Stimulated activated CD8-positive, alpha-beta memory T cell treated with anti-CD3 and anti-CD28 coated beads, Interleukin-12 subunit alpha, Interleukin-12 subunit beta, amount 100 ng/mL, for 24 hours (primary cell): Measurements from ENCODE around the gene ECHDC3.
"Not testable (repeated sequence)": the region's sequence is repeated elsewhere in the genome, so short reads cannot be mapped to it uniquely, and the experiment has no call there.

Experiments
- DNase-seq: peaks from one replicate; pipeline ENCODE4 v3.0.0-alpha.2; 2020; ENCODE audit errors: extremely low read depth

ECHDC3 gene

DNA sequence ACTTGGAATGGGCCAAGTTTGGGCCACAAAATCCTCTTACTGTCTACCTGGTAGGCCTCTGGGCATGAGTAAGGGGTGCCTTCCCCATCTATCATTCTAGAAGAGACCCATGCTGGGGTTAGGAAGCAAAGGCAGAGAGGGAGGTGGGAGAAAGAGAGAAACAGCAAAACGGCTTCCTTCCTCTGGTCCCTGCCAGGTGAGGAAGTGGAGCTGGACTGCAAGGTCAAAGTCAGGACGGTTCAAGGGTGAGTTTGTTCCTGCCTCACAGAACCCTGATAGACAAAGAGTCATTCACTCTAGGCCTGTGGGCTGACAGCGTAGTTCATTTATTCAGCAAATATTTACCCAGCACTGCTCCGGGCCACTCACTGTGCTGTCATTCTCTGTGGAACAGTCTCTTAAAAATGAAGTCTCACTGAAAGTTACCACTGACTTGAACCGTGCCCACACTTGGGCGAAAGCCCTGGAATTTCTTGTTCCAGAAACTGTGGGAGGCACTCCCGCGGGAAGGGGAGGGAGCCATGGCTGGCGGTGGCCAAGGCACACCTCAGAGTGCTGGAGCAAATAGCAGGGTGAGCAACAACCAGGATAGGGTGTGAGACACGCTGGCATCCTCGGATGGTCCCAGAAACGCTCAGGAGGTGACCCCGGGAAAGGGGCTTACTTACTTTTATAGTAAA is 26.2 kb upstream of the ECHDC3 start:
- DNase-seq: no peak

DNA sequence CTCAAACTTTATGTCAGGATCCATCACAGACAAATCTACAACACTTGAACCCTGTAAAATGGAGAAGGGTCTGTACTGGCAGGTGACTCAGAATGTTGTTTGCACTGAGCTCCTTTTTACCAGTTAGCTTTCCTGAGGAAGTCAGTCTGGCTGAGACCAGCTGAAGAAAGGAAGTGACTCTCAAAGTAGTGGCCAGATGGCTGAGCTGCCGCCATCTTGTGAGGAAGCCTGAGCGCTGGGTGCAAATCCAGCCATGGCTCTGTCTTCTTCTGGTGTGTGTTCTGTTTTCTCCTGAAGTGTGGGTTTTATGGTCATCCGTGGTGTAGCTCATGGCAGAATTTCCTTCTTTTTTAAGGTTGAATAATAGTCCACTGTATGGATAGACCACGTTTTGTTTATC is 25.5 kb upstream of the ECHDC3 start:
- DNase-seq: no peak

DNA sequence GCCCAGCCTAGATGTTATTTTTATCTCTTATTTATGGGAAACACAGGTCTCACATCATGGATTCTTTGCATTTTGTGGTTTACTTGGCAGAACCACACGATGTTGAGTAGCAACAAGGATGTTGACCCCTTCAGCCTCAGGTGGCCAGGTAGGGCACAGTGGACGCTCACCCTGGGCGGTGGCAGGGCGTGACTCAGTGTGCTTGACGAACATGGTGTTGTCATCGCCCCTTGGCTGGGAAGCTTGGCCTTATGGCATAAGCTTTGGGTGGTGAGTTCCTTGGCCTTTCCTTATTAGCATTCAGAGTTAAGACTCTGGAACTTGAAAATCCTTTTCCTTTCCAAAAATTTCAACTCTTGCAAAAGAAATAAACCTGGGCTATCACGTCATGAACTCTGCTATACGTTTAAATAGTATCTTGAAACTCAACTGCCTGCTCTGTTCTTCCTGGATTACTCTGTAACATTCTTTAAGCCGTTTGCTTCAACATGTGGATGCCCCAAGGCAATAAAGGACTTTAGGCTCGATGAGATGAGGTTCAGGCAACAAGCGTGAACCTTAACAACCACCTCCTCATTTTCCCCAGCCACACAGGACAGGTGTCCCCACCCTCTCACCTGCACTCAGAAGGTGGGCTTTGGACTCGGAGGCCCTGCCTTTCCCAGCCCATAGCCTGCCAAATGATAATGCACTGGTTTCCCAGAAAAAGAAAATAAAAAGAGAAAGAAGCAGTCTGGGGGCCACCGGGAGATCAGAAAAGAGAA is 22.5 kb upstream of the ECHDC3 start:
- no peak for DNase-seq

- DNase-seq: no peak
These were observed 21.9 kb upstream of the ECHDC3 start for GRCh38 chr10:11720260-11720741.

GRCh38 chr10:11721806-11722205 is 20.4 kb upstream of the ECHDC3 start:
- no peak for DNase-seq

GRCh38 chr10:11723359-11723758 is 18.8 kb upstream of the ECHDC3 start:
- no peak for DNase-seq

DNA sequence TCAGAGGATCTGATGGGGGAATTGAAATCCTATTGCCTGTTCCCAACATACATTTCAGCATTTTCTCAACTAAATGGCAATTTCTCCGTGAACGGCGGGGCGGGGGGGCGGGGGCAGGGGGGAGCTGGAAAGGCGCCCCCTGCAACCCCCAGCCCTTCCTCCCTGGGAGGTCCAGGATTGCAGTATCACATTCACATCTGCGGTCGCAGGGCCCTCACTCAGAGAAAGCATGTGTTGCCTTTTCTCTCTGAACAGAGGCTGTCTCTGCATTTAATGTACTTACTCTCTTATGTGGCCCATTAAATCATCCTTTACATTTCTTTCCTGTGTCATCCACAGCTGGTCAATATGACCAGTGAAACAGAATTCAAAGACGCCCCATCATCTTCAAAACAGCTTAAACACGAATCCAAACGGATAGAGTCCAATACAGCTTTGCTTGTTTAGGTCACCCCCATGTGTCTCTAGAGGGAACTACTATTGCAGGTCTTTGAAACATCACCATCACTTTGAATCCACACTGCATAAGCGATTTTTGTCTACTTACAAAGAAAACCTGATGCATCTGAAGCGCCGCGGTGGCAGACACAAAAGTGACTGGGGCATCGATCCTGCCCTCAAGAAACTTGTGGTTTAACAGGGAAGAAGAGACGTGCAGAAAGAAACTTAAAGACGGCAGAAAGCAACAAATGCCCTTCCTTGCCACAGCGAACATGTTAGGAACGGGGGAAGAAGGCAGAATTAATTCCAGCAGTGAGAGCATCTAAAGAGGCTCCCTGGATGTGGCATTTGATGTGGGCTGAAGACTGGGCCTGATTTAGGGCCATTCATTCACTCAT is 17.0 kb upstream of the ECHDC3 start:
- no peak for DNase-seq

DNA sequence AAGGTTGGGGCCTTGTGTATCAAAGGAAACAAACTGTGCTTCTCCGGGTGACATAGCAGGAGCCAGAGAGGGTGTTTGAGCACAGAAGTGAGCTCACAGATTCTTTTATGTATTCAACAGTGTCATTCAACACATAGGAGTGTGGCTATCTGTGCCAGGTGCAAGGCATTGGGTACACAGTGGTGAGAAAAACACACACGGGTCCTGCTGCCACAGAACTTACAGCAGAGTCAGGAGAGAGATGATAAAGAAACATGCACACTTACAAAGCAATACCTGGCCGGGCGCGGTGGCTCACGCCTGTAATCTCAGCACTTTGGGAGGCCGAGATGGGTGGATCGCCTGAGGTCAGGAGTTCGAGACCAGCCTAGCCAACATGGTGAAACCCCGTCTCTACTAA is 16.3 kb upstream of the ECHDC3 start:
- no peak for DNase-seq

DNA sequence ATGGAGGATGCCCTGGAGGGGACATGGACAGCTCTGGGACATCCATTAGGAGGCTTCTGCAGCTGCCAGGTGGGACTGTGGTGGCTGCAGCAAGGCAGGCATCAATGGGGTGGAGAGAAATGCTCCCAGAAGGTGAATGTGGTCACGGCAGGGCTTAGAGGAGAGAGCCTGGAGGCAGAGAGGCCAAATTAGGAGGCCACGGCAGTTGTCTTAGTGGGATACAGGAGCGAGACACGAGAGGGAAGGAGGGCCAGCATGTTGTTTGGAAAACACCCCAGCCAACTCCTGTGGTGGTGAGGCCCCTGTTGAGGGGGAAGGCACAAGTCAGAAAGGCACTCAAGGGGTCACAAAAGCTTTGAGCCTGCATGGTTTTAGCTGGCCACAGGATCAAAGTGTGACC is 14.6 kb upstream of the ECHDC3 start:
- DNase-seq: no peak

GRCh38 chr10:11728353-11728752 is 13.8 kb upstream of the ECHDC3 start:
- DNase-seq: no peak

DNA sequence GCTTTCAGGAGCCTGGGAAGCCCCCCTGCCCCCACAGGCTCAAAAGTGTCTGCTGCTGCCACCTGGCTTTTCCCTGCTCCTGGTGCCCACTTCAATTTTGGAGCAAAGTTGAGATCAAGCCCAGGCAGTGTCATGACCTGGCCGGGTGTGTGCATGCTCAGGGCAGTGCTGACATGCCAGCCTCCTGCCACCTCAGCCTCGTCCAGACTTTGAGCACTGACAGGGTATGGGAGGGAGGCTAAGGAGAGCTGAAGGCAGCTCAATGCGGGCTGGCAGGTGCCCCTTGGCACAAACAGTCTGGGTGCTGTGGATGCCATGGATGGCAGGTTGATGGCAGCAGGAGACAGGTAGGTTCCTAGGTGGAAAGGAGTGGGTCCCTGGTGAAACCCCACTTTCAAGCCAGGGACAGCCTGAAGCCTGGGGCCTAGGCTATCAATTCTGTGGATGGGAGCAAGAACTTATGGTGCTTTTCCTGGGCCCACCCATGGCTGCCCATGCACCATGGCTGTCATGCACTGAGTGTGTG is 12.3 kb upstream of the ECHDC3 start:
- no peak for DNase-seq

GRCh38 chr10:11730779-11731178 is 11.4 kb upstream of the ECHDC3 start:
- DNase-seq: no peak

DNA sequence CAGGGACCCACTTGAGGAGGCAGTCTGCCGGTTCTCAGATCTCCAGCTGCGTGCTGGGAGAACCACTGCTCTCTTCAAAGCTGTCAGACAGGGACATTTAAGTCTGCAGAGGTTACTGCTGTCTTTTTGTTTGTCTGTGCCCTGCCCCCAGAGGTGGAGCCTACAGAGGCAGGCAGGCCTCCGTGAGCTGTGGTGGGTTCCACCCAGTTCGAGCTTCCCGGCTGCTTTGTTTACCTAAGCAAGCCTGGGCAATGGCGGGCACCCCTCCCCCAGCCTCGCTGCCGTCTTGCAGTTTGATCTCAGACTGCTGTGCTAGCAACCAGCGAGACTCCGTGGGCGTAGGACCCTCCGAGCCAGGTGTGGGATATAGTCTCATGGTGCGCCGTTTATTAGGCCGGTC is 5.4 kb upstream of the ECHDC3 start:
- not testable (repeated sequence) for DNase-seq

GRCh38 chr10:11737258-11738032 is 4.7 kb upstream of the ECHDC3 start:
- not testable (repeated sequence) for DNase-seq

GRCh38 chr10:11740907-11741306 is 1.3 kb upstream of the ECHDC3 start:
- no peak for DNase-seq

- DNase-seq: no peak
These were observed 574 bp upstream of the ECHDC3 start for GRCh38 chr10:11741608-11742007.

- DNase-seq: no peak
These were observed 657 bp downstream of the ECHDC3 start for GRCh38 chr10:11742779-11743298.

- DNase-seq: no peak
These were observed 1.5 kb downstream of the ECHDC3 start for GRCh38 chr10:11743461-11744338.

- no peak for DNase-seq
These were observed 2.9 kb downstream of the ECHDC3 start for GRCh38 chr10:11745045-11745444.

GRCh38 chr10:11746883-11747539 is 4.8 kb downstream of the ECHDC3 start:
- no peak for DNase-seq
